ENCODE measurements around the gene HPS1. TPM values are rescaled to one million over a fixed set of nuclear protein-coding genes. Genes with fewer than 3 reads are reported as not detected.

The HPS1 gene
- total and polyA plus RNA-seq, 2 of the 8 experiments (the other 6 are each of a cell fraction or from before 2014, with no cell fraction given): 38.7 to 61.7 TPM

- TF ChIP-seq RNF2 (IDR thresholded peaks at IDR 0.05; ENCODE audit: borderline replicate concordance, low read depth, low read length, missing control alignments, poor library complexity, severe bottlenecking): no peak
- TF ChIP-seq, protein P1, sequence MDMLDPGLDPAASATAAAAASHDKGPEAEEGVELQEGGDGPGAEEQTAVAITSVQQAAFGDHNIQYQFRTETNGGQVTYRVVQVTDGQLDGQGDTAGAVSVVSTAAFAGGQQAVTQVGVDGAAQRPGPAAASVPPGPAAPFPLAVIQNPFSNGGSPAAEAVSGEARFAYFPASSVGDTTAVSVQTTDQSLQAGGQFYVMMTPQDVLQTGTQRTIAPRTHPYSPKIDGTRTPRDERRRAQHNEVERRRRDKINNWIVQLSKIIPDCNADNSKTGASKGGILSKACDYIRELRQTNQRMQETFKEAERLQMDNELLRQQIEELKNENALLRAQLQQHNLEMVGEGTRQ (IDR thresholded peaks at IDR 0.05; ENCODE audit: low read length): no peak
- TF ChIP-seq RXRA (IDR thresholded peaks at IDR 0.05; ENCODE audit: insufficient read depth, low read depth, low read length): no peak
- TF ChIP-seq SP2 (IDR thresholded peaks at IDR 0.05; ENCODE audit: low read length): no peak
- TF ChIP-seq E2F6 (IDR thresholded peaks at IDR 0.05): peak; percentile 12; the same call in 1 of the 2 replicates
- TF ChIP-seq TEAD4 (IDR thresholded peaks at IDR 0.05; ENCODE audit: low read depth, low read length): peak; percentile 73; the same call in 1 of the 2 replicates
- TF ChIP-seq SP4 (IDR thresholded peaks at IDR 0.05; ENCODE audit: low read length): no peak
- TF ChIP-seq NRF1 (IDR thresholded peaks at IDR 0.05; ENCODE audit: low read depth, low read length): no peak
- peak; percentile 69 for TF ChIP-seq PHF8 (conservative IDR thresholded peaks at IDR 0.05; ENCODE audit: low read depth, low read length)
- peak; percentile 79 for TF ChIP-seq POLR2AphosphoS5 (IDR thresholded peaks at IDR 0.05; ENCODE audit: low read depth, low read length)
- 0 out of 4 replicates have a peak, but pooled peaks of 1 of the 2 experiments have one; percentile 21 for TF ChIP-seq SIN3A (conservative IDR thresholded peaks at IDR 0.05 in 1 of 2, IDR thresholded peaks at IDR 0.05 in 1 of 2; ENCODE audit: low read depth in 1 of 2, low read length in 2 of 2)
- TF ChIP-seq GTF2F1 (IDR thresholded peaks at IDR 0.05; ENCODE audit: borderline replicate concordance, low read depth, low read length): no peak
- TF ChIP-seq JUN (IDR thresholded peaks at IDR 0.05; ENCODE audit: low read depth, low read length): no peak
- peak; percentile 77 to 87 for TF ChIP-seq POLR2A (IDR thresholded peaks at IDR 0.05; ENCODE audit: control extremely low read depth in 1 of 2, low read depth in 2 of 2, low read length in 2 of 2)
- no peak for TF ChIP-seq ZNF274 (IDR thresholded peaks at IDR 0.05; ENCODE audit: borderline replicate concordance, extremely low read depth, low read length)
Observed at GRCh38 chr10:98414932-98415730, 31.6 kb downstream of the HPS1 start, which contains the start of gene PYROXD2 (continued).

All from H1 (cell line).